Nucleus accumbens (tissue), 56 donors: ENCODE results near the gene EXOC6B.

Experiments used
- DNase-seq, 56 donors: peaks; one replicate each; lab custom pipeline; 2025; lab: John Stamatoyannopoulos, UW

Gene EXOC6B

GRCh38 chr2:72255540-72255939 lies 570.3 kb downstream of the EXOC6B start:
- DNase-seq = no peak

DNA sequence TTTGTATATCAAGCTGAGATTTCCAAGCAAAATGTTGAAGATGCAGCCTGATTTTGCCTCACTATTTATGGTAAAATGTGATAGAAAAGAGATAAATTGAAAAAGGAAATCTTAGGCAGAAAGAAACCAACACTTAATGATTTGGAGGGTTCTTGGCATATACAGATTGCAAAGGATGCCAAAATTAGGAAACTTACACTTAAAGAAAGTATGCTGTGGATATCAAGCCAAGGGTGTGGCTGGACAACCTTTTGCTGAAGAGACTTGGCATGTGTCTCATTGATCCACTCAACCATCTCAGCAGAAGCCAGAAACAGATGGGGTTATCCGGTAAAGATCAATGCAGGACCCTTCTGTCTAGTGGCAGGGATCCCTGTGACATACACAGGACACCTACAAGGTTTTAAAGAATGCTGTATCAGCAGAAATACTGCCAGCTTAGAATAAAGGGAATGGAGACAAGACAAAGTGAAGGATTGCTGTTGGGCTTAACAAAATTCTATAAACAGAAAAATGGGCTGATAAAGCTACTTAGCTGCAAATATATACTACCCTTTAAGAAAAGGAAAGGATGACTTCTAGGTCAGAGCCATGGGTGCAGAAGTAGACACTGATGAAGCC lies 570.9 kb downstream of the EXOC6B start:
- no peak for DNase-seq

GRCh38 chr2:72238311-72238710 lies 587.5 kb downstream of the EXOC6B start:
- no peak for DNase-seq

GRCh38 chr2:72237549-72237948 lies 588.3 kb downstream of the EXOC6B start:
- no peak for DNase-seq

DNA sequence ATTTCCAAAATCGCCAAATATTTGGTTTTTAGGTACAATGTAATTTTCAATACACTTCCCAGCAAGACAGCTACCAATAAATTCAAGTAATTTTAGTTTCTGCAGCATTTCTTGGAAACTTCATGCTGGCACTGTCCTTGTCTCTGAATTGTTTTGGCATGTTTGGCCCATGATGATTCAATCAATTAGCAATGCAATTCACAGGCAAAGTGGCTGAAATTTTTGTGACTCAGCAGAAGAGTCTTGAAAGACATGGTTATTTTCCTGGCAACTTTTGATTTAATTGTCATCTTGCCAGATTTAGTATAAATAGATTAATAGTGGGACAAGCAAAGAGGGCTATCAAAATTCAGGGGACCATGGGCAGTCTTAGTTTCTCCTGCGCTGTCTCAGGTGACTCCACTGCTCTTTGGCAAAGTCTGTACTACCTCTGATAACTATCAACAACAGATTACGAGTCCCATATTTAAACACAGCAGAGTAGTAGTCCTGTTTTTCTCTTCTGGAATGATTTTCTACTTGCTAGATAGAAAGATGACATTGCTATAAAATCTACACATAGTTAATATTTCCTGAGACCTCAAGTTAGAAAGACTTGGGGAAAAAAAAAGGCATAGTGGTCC lies 589.3 kb downstream of the EXOC6B start:
- no peak for DNase-seq

- no peak for DNase-seq
These were observed 590.1 kb downstream of the EXOC6B start for GRCh38 chr2:72235497-72236415.

- DNase-seq = no peak
These were observed 592.6 kb downstream of the EXOC6B start for GRCh38 chr2:72233211-72233610.

DNA sequence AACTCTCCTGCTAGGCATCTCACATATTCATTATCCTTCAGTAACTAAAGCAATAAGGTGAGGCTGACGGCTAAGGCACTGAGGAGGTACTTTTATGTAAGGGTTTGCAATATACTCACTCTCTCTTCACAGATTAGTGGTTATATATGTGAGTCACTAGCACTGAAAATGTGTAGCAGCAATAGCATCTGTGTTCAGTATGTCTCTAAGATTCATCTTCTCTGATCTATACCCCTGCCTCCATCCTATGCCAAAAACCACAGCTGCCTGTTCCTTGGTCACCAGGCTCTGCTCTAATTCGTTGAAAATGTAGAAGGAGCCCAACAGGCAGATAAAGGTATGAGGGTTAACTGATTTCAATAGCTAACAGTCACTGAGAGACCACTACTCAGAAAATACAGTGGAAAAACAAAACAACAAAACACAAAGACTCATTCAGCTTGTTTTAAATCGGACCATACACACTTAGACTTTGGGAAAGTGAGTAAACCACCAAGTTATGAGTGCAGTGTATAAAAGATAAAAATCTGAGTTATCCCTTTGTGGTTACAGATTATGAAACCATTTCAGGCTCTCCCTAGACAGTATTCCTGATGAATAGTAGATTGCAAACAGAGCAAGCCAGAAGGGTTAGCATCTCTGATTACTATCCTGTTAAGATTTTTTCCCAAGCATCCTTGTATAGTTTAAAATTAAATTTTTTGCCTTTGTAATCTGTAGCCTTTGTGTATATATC lies 602.8 kb downstream of the EXOC6B start:
- DNase-seq = no peak

- no peak for DNase-seq
These were observed 605.7 kb downstream of the EXOC6B start for GRCh38 chr2:72220170-72220569.

- DNase-seq = no peak
These were observed 611.2 kb downstream of the EXOC6B start for GRCh38 chr2:72214429-72215143.

GRCh38 chr2:72212486-72212855 lies 613.4 kb downstream of the EXOC6B start:
- DNase-seq = no peak

DNA sequence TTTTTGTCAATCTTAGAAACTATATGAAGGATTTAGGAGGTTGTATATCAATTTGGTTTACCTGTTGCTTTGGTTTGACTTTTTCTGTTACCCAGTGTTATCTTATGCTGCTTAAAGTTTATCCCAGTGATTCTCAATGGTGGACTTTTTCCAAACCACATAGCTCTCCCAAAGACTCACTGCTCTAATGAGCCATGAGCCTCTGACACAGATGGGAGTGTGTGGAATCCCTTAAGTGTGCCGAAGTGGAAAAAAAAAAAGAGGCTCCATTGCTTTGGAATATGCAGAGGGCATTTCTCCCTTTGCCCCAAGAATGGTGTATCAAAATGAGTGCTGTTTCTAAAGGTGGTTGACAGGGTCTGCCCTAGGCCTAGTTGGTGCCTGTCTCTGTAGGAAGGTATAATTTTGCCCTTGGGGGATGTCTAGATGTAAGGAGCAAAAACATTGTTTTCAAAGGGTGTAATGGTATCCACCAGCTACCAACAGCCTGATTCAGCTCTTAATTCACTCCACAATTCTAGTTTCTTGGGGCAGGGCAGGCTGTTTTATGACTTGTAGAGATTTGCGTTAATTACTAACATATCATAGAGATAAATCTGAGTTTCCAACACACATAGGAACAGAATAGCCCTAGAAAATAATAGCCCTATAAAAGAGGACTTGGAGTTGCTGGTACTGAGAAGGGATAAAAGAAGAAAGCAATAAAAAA lies 613.9 kb downstream of the EXOC6B start:
- no peak for DNase-seq

GRCh38 chr2:72211350-72211749 lies 614.5 kb downstream of the EXOC6B start:
- DNase-seq = no peak

- no peak for DNase-seq
These were observed 615.4 kb downstream of the EXOC6B start for GRCh38 chr2:72210470-72210869.

- DNase-seq = no peak
These were observed 617.6 kb downstream of the EXOC6B start for GRCh38 chr2:72208225-72208624.

DNA sequence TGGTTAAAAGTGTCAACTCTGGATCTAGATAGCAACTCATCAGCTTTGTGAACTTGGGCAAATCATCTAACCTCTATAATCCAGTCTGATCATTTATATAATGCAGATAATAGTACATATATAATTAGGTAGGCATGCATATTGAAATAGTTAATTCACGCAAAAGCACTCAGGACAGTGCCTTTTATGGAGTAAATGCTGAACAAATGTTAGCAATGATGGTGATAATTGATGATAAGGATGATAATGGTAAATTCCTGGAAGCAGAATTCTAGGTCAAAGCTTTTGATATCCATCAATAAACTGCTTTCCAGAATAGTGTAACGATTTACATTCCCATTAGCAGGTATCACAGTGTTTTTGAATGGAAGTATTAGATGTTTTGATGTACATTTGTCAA lies 618.5 kb downstream of the EXOC6B start:
- DNase-seq = no peak

DNA sequence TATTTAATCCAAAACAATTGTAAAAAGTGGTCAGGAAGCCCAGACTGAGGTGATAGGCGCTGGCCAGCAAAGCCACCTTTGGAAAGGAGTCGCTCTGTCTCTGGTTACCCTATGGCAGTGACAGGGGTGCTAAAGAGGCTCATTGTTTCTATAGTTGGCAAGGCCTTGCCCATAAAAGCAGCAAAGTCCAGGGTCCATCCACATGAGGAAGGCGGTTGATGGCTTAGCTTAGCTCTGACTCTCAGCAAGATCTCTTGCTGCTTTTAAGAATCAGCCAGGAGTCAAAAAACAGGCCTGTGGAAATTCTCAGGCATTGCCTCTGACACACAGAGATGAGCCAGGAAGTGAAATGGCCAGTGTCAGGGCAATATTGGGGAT lies 620.3 kb downstream of the EXOC6B start:
- peak in 4 of 56 donors; percentile 2 to 14 (median 8) for DNase-seq

- DNase-seq = no peak
These were observed 620.9 kb downstream of the EXOC6B start for GRCh38 chr2:72204786-72205503.
